Measurements from ENCODE around the gene BIN1.
"Not testable (repeated sequence)": the region's sequence is repeated elsewhere in the genome, so short reads cannot be mapped to it uniquely, and the experiment has no call there.

Gene BIN1

DNA sequence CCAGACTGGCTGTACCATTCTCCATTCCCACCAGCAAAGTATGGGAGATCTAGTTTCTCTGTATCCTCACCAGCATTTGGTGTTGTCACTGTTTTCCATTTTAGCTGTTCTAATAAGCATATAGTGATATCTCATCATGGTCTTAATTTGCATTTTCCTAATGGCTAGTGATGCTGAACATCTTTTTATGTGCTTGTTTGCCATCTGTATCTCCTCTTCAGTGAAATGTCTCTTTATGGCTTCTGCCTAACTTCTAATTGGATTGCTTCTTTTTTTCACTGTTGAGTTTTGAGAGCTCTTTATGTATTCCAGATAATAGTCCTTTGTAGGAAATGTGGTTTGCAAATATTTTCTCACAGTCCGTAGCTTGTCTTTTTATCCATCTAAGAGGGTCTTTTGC, 18.9 kb upstream of the BIN1 start:
- TF ChIP-seq, protein P1, sequence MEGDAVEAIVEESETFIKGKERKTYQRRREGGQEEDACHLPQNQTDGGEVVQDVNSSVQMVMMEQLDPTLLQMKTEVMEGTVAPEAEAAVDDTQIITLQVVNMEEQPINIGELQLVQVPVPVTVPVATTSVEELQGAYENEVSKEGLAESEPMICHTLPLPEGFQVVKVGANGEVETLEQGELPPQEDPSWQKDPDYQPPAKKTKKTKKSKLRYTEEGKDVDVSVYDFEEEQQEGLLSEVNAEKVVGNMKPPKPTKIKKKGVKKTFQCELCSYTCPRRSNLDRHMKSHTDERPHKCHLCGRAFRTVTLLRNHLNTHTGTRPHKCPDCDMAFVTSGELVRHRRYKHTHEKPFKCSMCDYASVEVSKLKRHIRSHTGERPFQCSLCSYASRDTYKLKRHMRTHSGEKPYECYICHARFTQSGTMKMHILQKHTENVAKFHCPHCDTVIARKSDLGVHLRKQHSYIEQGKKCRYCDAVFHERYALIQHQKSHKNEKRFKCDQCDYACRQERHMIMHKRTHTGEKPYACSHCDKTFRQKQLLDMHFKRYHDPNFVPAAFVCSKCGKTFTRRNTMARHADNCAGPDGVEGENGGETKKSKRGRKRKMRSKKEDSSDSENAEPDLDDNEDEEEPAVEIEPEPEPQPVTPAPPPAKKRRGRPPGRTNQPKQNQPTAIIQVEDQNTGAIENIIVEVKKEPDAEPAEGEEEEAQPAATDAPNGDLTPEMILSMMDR (IDR thresholded peaks at IDR 0.05; ENCODE audit: control extremely low read depth, extremely low read depth, low read depth, missing control alignments), result no peak
- POLR2A ChIA-PET, result no interaction called here
- no peak for DNase-seq (ENCODE audit: extremely low spot score)
- CTCF ChIA-PET, result interaction anchor here (0.9 to 1.3 kb wide), 3 partner anchors 10 to 14 kb away, joined by 3 to 4 read pairs (median 3); no protein-coding TSS in a partner anchor

DNA sequence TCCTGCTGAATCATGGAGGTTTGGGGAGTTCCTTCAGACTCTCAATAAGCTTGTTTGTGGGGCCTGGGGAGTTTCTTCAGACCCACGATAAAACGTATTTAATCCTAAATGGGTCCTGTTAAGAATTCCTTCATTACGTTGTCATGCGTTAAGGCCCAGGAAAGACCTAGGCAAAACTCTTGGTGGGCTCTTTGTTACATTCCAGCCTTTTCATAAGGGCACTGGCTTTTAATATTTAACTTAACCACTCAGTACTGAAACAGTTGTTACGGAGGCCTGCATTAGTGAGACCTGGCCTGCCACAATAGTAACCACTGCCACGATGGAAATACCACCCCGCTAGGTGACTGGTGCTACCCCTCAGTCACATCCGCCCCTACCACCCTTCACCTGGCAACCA, 17.5 kb upstream of the BIN1 start:
- ChIA-PET CTCF (no interaction called here), POLR2A (no interaction called here)
- DNase-seq (ENCODE audit: extremely low spot score), result no peak
- TF ChIP-seq, protein P1 (IDR thresholded peaks at IDR 0.05; ENCODE audit: control extremely low read depth, extremely low read depth, low read depth, missing control alignments), result no peak

DNA sequence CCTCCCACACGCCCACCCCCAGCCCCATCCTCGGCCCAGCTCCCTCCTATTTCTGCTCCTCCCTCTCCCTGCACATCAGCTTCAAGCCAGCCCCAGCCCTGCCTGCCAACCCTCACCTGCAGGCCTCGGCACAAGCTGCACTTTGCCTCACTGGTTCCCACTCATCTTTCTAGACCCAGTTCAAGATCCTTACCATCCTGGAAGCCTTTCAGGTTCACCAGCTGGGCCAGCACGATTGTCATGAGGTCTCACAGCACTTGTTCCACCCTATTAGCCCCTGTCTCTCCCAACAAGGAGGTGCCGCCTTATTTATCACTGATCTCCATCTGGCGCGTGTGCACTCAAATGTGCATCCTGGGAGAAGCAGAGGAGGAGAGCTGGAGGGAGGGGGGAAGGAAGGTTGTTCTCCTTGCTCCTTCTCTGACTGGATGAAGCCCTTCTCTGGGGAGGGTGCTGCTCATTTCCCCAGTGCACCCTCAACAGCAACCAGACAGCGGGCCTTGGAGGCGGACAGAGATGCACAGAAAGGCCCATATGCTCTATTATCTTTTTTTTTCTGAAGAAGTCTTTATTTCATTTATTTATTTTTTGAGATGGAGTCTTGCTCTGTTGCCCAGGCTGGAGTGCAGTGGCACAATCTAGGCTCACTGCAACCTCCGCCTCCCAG, 15.5 kb upstream of the BIN1 start:
- POLR2A ChIA-PET, result interaction anchor here (0.7 kb wide), 1 partner anchor 391 kb away, joined by 4 read pairs; no protein-coding TSS in a partner anchor

DNA sequence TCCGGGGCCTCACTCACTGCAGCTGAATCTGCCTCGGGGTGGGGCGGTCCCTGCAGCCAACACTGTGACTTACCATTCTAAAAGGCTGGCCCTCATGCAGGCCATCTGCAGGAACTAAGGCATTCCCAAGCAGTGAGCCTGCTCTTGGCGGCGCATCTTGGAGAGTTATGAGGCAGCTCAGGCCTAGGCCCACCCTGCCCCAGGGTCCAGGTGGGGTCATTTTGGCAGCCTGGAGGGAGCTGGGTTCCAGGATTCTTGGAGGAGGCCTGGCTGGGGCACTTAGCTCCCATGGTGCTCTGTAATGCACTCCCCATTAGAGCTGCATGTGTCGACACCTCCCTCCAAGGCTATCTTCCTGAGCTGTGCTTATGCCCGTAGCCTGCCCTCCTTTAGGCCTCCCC, 14.8 kb upstream of the BIN1 start:
- ChIA-PET CTCF (interaction anchor here (1.3 kb wide), 1 partner anchor 12 kb away, joined by 3 read pairs; no protein-coding TSS in a partner anchor), POLR2A (no interaction called here)
- no peak for DNase-seq (ENCODE audit: extremely low spot score)
- TF ChIP-seq, protein P1 (IDR thresholded peaks at IDR 0.05; ENCODE audit: control extremely low read depth, extremely low read depth, low read depth, missing control alignments), result no peak

More for the DNA sequence above, 15.5 kb upstream of the BIN1 start:
- CTCF ChIA-PET, result interaction anchor here (0.7 to 1.3 kb wide), 2 partner anchors 9 to 13 kb away, joined by 3 read pairs; no protein-coding TSS in a partner anchor
- no peak for DNase-seq (ENCODE audit: extremely low spot score)
- TF ChIP-seq, protein P1 (IDR thresholded peaks at IDR 0.05; ENCODE audit: control extremely low read depth, extremely low read depth, low read depth, missing control alignments), result no peak

DNA sequence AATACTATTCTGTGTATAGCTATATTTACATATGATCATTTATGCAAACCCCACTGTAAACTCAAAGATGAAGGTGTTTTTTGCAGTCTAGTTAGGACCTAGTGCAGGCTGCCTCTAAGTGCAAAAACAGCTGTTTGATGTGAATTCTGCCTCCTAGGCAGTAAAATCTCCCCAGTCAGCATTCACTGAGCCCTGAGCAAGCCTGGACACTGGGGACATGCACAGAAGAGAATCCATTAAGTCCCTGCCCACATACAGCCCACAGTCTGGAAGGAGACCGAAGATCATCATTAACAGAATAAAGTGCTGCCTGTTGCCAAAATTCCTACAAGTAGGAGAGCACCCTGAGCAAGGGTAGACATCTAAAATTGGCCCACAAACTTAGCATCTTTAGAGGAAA, 14.4 kb upstream of the BIN1 start:
- ChIA-PET CTCF (no interaction called here), POLR2A (interaction anchor here (0.6 kb wide), 1 partner anchor 417 kb away, joined by 3 read pairs; no protein-coding TSS in a partner anchor)
- no peak for DNase-seq (ENCODE audit: extremely low spot score)
- TF ChIP-seq, protein P1 (IDR thresholded peaks at IDR 0.05; ENCODE audit: control extremely low read depth, extremely low read depth, low read depth, missing control alignments), result no peak

DNA sequence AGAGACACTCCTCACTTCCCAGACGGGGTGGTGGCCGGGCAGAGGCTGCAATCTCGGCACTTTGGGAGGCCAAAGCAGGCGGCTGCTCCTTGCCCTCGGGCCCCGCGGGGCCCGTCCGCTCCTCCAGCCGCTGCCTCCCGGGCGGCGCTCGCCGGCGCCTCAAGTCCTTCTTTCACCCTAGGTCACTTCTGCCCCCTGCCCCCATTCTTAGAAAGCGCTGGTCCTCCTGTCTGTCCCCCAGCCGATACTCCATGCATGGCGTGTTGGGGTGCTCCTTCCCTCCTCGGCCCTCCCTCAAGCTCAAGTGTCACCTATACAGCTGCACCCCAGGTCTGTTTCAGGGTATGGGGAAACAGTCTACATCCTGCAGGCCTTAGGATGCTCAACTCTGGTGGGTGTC, 13.5 kb upstream of the BIN1 start:
- CTCF ChIA-PET; POLR2A ChIA-PET; DNase-seq (ENCODE audit: extremely low spot score): not testable (repeated sequence)

DNA sequence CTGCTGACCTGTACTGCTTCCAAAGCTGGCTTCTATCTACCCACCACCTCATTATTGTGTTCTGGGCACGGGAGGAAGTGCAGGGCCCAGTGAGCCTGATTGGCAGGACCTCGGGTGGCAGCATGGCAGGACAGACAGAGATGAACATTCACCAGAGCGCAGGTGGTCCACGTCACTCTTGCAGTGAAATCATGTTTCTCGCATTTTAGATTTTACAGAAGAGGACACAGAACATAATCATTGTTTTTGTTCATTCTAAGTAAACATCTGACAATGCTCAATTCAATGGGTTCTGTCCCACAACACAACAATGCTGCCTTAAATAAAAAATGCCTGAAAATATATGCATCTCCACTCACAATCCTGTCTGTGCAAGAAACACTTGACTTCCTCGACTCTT, 11.5 kb upstream of the BIN1 start:
- TF ChIP-seq, protein P1 (IDR thresholded peaks at IDR 0.05; ENCODE audit: control extremely low read depth, extremely low read depth, low read depth, missing control alignments), result no peak
- CTCF ChIA-PET, result no interaction called here
- DNase-seq (ENCODE audit: extremely low spot score), result no peak
- POLR2A ChIA-PET, result no interaction called here
